ENCODE measurements around the gene ZBTB20. TPM values are rescaled to one million over a fixed set of nuclear protein-coding genes. Genes with fewer than 3 reads are reported as not detected.
A peak's percentile ranks its signal among the peaks of the same experiment; 100 is the strongest.

The ZBTB20 gene
- total and polyA plus RNA-seq, 10 of the 15 experiments (the other 5 are each of a cell fraction or from before 2014, with no cell fraction given) = 0.20 to 5.5 (median 2.2) TPM

DNA sequence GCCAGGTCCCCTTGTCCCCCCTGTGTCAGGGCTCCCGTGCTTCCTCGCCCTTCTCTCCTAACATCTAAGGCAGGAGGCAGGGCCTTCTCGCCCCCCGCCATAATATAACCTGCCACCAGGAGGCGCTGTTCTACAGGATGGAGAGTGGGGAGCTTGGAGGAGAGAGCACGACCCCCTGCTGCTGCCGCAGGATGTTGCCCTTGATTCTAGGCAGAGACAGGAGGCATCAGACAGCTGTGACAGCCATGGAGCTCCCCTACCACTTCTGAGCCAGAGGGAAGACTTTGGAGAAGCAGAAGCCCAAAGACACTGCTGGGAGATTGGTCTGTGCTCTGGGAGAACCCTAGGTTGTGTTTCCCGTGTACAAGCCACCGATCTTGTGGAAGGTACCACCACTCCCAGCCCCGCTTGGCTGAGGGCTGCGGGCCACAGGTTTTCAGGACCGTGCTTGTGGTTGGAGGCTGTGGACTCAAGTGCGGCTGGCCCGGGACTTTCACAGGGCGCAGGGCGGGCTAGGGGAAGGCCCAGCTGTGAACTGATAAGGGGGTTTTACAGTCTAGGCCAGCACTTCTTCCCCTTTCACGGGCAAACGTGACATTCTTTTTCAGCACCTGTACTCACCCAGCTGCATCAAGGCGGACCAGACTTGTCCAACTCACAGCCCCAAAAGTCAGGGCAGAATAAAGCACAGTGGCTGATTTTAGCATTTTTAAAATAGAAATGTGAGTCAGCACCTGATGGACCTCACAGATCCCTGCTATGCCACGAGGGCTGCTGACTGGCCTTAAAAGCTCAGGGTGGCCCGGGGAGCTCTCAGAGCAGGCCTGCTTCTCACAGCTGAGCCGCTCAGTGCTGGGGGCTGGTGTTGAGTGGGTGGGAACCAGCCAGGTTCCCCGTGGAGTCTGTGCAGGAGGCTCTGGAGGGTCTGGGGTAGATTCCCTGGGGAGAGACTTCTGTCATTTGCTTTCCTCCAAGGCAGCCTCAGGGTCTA is 855.9 kb downstream of the ZBTB20 start (continued):
- no peak for TF ChIP-seq ZNF592 (IDR thresholded peaks at IDR 0.05)
- TF ChIP-seq ATF7 (IDR thresholded peaks at IDR 0.05; ENCODE audit: low read depth) = peak; percentile 63
- TF ChIP-seq CREM (IDR thresholded peaks at IDR 0.05; ENCODE audit: low read depth) = no peak
- TF ChIP-seq HDAC2 (IDR thresholded peaks at IDR 0.05) = no peak
- TF ChIP-seq STAT3 (IDR thresholded peaks at IDR 0.05; ENCODE audit: low read depth, low read length) = no peak
- TF ChIP-seq, protein P1, sequence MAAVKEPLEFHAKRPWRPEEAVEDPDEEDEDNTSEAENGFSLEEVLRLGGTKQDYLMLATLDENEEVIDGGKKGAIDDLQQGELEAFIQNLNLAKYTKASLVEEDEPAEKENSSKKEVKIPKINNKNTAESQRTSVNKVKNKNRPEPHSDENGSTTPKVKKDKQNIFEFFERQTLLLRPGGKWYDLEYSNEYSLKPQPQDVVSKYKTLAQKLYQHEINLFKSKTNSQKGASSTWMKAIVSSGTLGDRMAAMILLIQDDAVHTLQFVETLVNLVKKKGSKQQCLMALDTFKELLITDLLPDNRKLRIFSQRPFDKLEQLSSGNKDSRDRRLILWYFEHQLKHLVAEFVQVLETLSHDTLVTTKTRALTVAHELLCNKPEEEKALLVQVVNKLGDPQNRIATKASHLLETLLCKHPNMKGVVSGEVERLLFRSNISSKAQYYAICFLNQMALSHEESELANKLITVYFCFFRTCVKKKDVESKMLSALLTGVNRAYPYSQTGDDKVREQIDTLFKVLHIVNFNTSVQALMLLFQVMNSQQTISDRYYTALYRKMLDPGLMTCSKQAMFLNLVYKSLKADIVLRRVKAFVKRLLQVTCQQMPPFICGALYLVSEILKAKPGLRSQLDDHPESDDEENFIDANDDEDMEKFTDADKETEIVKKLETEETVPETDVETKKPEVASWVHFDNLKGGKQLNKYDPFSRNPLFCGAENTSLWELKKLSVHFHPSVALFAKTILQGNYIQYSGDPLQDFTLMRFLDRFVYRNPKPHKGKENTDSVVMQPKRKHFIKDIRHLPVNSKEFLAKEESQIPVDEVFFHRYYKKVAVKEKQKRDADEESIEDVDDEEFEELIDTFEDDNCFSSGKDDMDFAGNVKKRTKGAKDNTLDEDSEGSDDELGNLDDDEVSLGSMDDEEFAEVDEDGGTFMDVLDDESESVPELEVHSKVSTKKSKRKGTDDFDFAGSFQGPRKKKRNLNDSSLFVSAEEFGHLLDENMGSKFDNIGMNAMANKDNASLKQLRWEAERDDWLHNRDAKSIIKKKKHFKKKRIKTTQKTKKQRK (IDR thresholded peaks at IDR 0.05; ENCODE audit: low read depth, low read length) = no peak
- no peak for TF ChIP-seq TCF7 (IDR thresholded peaks at IDR 0.05; ENCODE audit: borderline replicate concordance)
- TF ChIP-seq RAD21 (IDR thresholded peaks at IDR 0.05; ENCODE audit: insufficient read depth, low read depth, low read length) = peak; percentile 97
- TF ChIP-seq IKZF1 (conservative IDR thresholded peaks at IDR 0.05) = peak; percentile 98
- TF ChIP-seq STAT1 (conservative IDR thresholded peaks at IDR 0.05) = no peak
- peak; percentile 85 for TF ChIP-seq BCL3 (IDR thresholded peaks at IDR 0.05; ENCODE audit: borderline replicate concordance, insufficient read depth, low read depth, low read length, poor library complexity, severe bottlenecking)
- TF ChIP-seq CHD4 (IDR thresholded peaks at IDR 0.05) = no peak
- TF ChIP-seq, protein P2, sequence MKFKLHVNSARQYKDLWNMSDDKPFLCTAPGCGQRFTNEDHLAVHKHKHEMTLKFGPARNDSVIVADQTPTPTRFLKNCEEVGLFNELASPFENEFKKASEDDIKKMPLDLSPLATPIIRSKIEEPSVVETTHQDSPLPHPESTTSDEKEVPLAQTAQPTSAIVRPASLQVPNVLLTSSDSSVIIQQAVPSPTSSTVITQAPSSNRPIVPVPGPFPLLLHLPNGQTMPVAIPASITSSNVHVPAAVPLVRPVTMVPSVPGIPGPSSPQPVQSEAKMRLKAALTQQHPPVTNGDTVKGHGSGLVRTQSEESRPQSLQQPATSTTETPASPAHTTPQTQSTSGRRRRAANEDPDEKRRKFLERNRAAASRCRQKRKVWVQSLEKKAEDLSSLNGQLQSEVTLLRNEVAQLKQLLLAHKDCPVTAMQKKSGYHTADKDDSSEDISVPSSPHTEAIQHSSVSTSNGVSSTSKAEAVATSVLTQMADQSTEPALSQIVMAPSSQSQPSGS (IDR thresholded peaks at IDR 0.05; ENCODE audit: low read length) = peak; percentile 84
- no peak for TF ChIP-seq SUPT20H (IDR thresholded peaks at IDR 0.05; ENCODE audit: borderline replicate concordance, control insufficient read depth, low read depth, low read length)
- peak; percentile 97 for TF ChIP-seq IKZF2 (IDR thresholded peaks at IDR 0.05)
- TF ChIP-seq, protein P3, sequence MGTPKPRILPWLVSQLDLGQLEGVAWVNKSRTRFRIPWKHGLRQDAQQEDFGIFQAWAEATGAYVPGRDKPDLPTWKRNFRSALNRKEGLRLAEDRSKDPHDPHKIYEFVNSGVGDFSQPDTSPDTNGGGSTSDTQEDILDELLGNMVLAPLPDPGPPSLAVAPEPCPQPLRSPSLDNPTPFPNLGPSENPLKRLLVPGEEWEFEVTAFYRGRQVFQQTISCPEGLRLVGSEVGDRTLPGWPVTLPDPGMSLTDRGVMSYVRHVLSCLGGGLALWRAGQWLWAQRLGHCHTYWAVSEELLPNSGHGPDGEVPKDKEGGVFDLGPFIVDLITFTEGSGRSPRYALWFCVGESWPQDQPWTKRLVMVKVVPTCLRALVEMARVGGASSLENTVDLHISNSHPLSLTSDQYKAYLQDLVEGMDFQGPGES (IDR thresholded peaks at IDR 0.05) = no peak
- TF ChIP-seq FOS (IDR thresholded peaks at IDR 0.05; ENCODE audit: borderline replicate concordance, extremely low read depth, insufficient read length) = no peak
- TF ChIP-seq ZNF207 (IDR thresholded peaks at IDR 0.05; ENCODE audit: borderline replicate concordance) = no peak
